IPS DF 6.9 (cell line): Measurements from ENCODE around the gene GNAS.

ENCODE experiments used
- DNase-seq: peaks from one replicate; pipeline ENCODE4 v3.0.0-alpha.2; 2013; ENCODE audit warnings: low read depth, low spot score
- H3K27ac ChIP-seq: one replicate; pipeline ENCODE4 v1.5.1; 2013; ENCODE audit warnings: low read length, control low read depth
- H3K27me3 ChIP-seq: 2 replicates; pipeline ENCODE4 v1.6.1; 2013; ENCODE audit warnings: mild to moderate bottlenecking, low read length; ENCODE audit not compliant: control insufficient read depth, insufficient read depth
- H3K36me3 ChIP-seq: 2 replicates; pipeline ENCODE4 v1.6.1; 2013; ENCODE audit warnings: low read length; ENCODE audit not compliant: control insufficient read depth, insufficient read depth
- H3K4me1 ChIP-seq: 2 replicates; pipeline ENCODE4 v1.6.1; 2013; ENCODE audit warnings: low read length; ENCODE audit not compliant: control insufficient read depth, insufficient read depth
- H3K4me3 ChIP-seq: 2 replicates; pipeline ENCODE4 v1.5.1; 2013; ENCODE audit warnings: mild to moderate bottlenecking, low read length
- H3K9me3 ChIP-seq: 2 replicates; pipeline ENCODE4 v1.6.1; 2013; ENCODE audit warnings: low read length, inconsistent platforms; ENCODE audit not compliant: control insufficient read depth, insufficient read depth
- WGBS: extraction: QIAGEN DNeasy Blood & Tissue Kit; methylation state at CpG from one replicate; pipeline ENCODE4 v1.1.7; 2013; ENCODE audit warnings: mixed read lengths, missing lambda C conversion rate; ENCODE audit not compliant: insufficient read length, insufficient coverage; 5-methylcytosine and 5-hydroxymethylcytosine counted together

The GNAS gene

GRCh38 chr20:58889798-58890517 lies 37.4 kb downstream of the GNAS start:
- no peaks in the 10 kb centered on the region for H3K9me3 ChIP-seq

GRCh38 chr20:58890518-58891085 lies 38.1 kb downstream of the GNAS start:
- WGBS: no CpG with 5 or more reads among the region's 64 CpGs
- Histone ChIP-seq H3K27me3 (no peaks in the 10 kb centered on the region), H3K36me3 (no peaks in the 10 kb centered on the region), H3K27ac (no peak overlapping the region), H3K4me3 (peak overlapping the region; percentile 92; the same call in 1 of the 2 replicates), H3K9me3 (no peaks in the 10 kb centered on the region), H3K4me1 (no peaks in the 10 kb centered on the region)
- no peak for DNase-seq

More at GRCh38 chr20:58889798-58890517, 37.4 kb downstream of the GNAS start:
- no peaks in the 10 kb centered on the region for H3K27me3 ChIP-seq
- no CpG with 5 or more reads among the region's 91 CpGs for WGBS
- H3K27ac ChIP-seq: no peak overlapping the region
- no peaks in the 10 kb centered on the region for H3K36me3 ChIP-seq
- no peaks in the 10 kb centered on the region for H3K4me1 ChIP-seq
- peak overlapping the region; percentile 92 for H3K4me3 ChIP-seq
- DNase-seq: no peak

GRCh38 chr20:58891086-58891717 lies 38.7 kb downstream of the GNAS start:
- WGBS: no CpG with 5 or more reads among the region's 105 CpGs
- H3K27me3 ChIP-seq: no peaks in the 10 kb centered on the region
- no peak overlapping the region for H3K27ac ChIP-seq
- H3K36me3 ChIP-seq: no peaks in the 10 kb centered on the region
- DNase-seq: no peak
- no peaks in the 10 kb centered on the region for H3K4me1 ChIP-seq
- H3K4me3 ChIP-seq: peak overlapping the region; percentile 92; the same call in 1 of the 2 replicates
- H3K9me3 ChIP-seq: no peaks in the 10 kb centered on the region

- Histone ChIP-seq H3K4me1 (no peaks in the 10 kb centered on the region), H3K27me3 (no peaks in the 10 kb centered on the region)
- no peak for DNase-seq
Observed at GRCh38 chr20:58891718-58892140, 39.2 kb downstream of the GNAS start.

GRCh38 chr20:58892141-58892931 lies 39.8 kb downstream of the GNAS start:
- no peaks in the 10 kb centered on the region for H3K9me3 ChIP-seq
- H3K4me1 ChIP-seq: no peaks in the 10 kb centered on the region
- H3K27me3 ChIP-seq: no peaks in the 10 kb centered on the region
- H3K27ac ChIP-seq: no peak overlapping the region
- H3K4me3 ChIP-seq: peak overlapping the region; percentile 70; the same call in 1 of the 2 replicates
- no peaks in the 10 kb centered on the region for H3K36me3 ChIP-seq
- no peak for DNase-seq
- WGBS: no CpG with 5 or more reads among the region's 49 CpGs

More at GRCh38 chr20:58891718-58892140, 39.2 kb downstream of the GNAS start:
- no peak overlapping the region for H3K27ac ChIP-seq
- peak overlapping the region; percentile 70; the same call in 1 of the 2 replicates for H3K4me3 ChIP-seq
- no CpG with 5 or more reads among the region's 55 CpGs for WGBS
- H3K36me3 ChIP-seq: no peaks in the 10 kb centered on the region
- H3K9me3 ChIP-seq: no peaks in the 10 kb centered on the region

- Histone ChIP-seq H3K27me3 (no peaks in the 10 kb centered on the region), H3K4me1 (no peaks in the 10 kb centered on the region), H3K36me3 (no peaks in the 10 kb centered on the region), H3K9me3 (no peaks in the 10 kb centered on the region), H3K27ac (no peak overlapping the region), H3K4me3 (peak overlapping the region; percentile 70; the same call in 1 of the 2 replicates)
- no CpG with 5 or more reads among the region's 1 CpG for WGBS
- no peak for DNase-seq
Observed at GRCh38 chr20:58892932-58893224, 40.4 kb downstream of the GNAS start.

GRCh38 chr20:58893355-58894120 lies 41.0 kb downstream of the GNAS start:
- H3K4me3 ChIP-seq: no peak overlapping the region
- H3K27ac ChIP-seq: no peak overlapping the region
- no peak for DNase-seq
- WGBS: no CpG with 5 or more reads among the region's 5 CpGs
- no peaks in the 10 kb centered on the region for H3K27me3 ChIP-seq
- no peaks in the 10 kb centered on the region for H3K4me1 ChIP-seq
- no peaks in the 10 kb centered on the region for H3K36me3 ChIP-seq
- H3K9me3 ChIP-seq: no peaks in the 10 kb centered on the region

- H3K9me3 ChIP-seq: no peaks in the 10 kb centered on the region
- no peak overlapping the region for H3K4me3 ChIP-seq
- no peak overlapping the region for H3K27ac ChIP-seq
- H3K36me3 ChIP-seq: no peaks in the 10 kb centered on the region
- no peaks in the 10 kb centered on the region for H3K27me3 ChIP-seq
- 100% methylated on average over 1 of the region's 5 CpGs for WGBS
- DNase-seq: no peak
- H3K4me1 ChIP-seq: peaks cover 3% of the 10 kb centered on the region
Observed at GRCh38 chr20:58894652-58895447, 42.3 kb downstream of the GNAS start.

- WGBS: no CpG with 5 or more reads among the region's 13 CpGs
- Histone ChIP-seq H3K4me1 (peaks cover 5% of the 10 kb centered on the region), H3K4me3 (no peak overlapping the region), H3K9me3 (no peaks in the 10 kb centered on the region), H3K27ac (no peak overlapping the region), H3K27me3 (no peaks in the 10 kb centered on the region), H3K36me3 (no peaks in the 10 kb centered on the region)
- DNase-seq: no peak
Observed at GRCh38 chr20:58895448-58896180, 43.1 kb downstream of the GNAS start.
